ENCODE data around the gene OR8G5.
"Not testable (repeated sequence)": the region's sequence is repeated elsewhere in the genome, so short reads cannot be mapped to it uniquely, and the experiment has no call there.

OR8G5 gene

GRCh38 chr11:124256076-124256475 lies at the start of gene OR8G5:
TSS of gene OR8G5 (plus strand) at chr11:124256376. CDS start at chr11:124264932, 8,556 bp downstream.
- H3K36me3 ChIP-seq (ENCODE audit: control insufficient read depth in 1 of 2, insufficient read depth in 2 of 2, low read length in 2 of 2), result no peaks in the 10 kb centered on the region
- H3K4me1 ChIP-seq (ENCODE audit: control insufficient read depth in 1 of 2, insufficient read depth in 2 of 2, low read length in 2 of 2), result no peaks in the 10 kb centered on the region
- H3K4me3 ChIP-seq (ENCODE audit: low read depth in 1 of 2, low read length in 2 of 2), result no peak within 1 kb of the TSS
- no peak within 1 kb of the TSS for H3K27ac ChIP-seq (ENCODE audit: low read depth, low read length)
- no peaks in the 10 kb centered on the region for H3K9me3 ChIP-seq (ENCODE audit: control insufficient read depth in 1 of 2, low read length in 2 of 2)
- H3K27me3 ChIP-seq (ENCODE audit: control insufficient read depth in 1 of 2, insufficient read depth in 2 of 2, low read length in 2 of 2), result no peaks in the 10 kb centered on the region
- no peak within 1 kb of the TSS for H3K9ac ChIP-seq (ENCODE audit: low read depth in 1 of 2, low read length in 2 of 2)

GRCh38 chr11:124207102-124207792 lies 48.9 kb upstream of the OR8G5 start:
- H3K9me3 ChIP-seq (ENCODE audit: control insufficient read depth in 1 of 2, low read length in 2 of 2), result no peaks in the 10 kb centered on the region
- H3K27me3 ChIP-seq (ENCODE audit: control insufficient read depth in 1 of 2, insufficient read depth in 2 of 2, low read length in 2 of 2), result no peaks in the 10 kb centered on the region
- no peak overlapping the region for H3K4me3 ChIP-seq (ENCODE audit: low read depth in 1 of 2, low read length in 2 of 2)

GRCh38 chr11:124209824-124210357 lies 46.3 kb upstream of the OR8G5 start:
- no peak overlapping the region for H3K4me3 ChIP-seq (ENCODE audit: low read depth in 1 of 2, low read length in 2 of 2)
- H3K4me1 ChIP-seq (ENCODE audit: control insufficient read depth in 1 of 2, insufficient read depth in 2 of 2, low read length in 2 of 2), result no peaks in the 10 kb centered on the region
- H3K36me3 ChIP-seq (ENCODE audit: control insufficient read depth in 1 of 2, insufficient read depth in 2 of 2, low read length in 2 of 2), result no peaks in the 10 kb centered on the region
- H3K27ac ChIP-seq (ENCODE audit: low read depth, low read length), result no peak overlapping the region
- H3K27me3 ChIP-seq (ENCODE audit: control insufficient read depth in 1 of 2, insufficient read depth in 2 of 2, low read length in 2 of 2), result no peaks in the 10 kb centered on the region
- H3K9ac ChIP-seq (ENCODE audit: low read depth in 1 of 2, low read length in 2 of 2), result no peak overlapping the region
- no peaks in the 10 kb centered on the region for H3K9me3 ChIP-seq (ENCODE audit: control insufficient read depth in 1 of 2, low read length in 2 of 2)

More at GRCh38 chr11:124207102-124207792, 48.9 kb upstream of the OR8G5 start:
- Histone ChIP-seq H3K9ac (ENCODE audit: low read depth in 1 of 2, low read length in 2 of 2) (no peak overlapping the region), H3K4me1 (ENCODE audit: control insufficient read depth in 1 of 2, insufficient read depth in 2 of 2, low read length in 2 of 2) (no peaks in the 10 kb centered on the region), H3K36me3 (ENCODE audit: control insufficient read depth in 1 of 2, insufficient read depth in 2 of 2, low read length in 2 of 2) (no peaks in the 10 kb centered on the region), H3K27ac (ENCODE audit: low read depth, low read length) (no peak overlapping the region)

- no peaks in the 10 kb centered on the region for H3K4me1 ChIP-seq (ENCODE audit: control insufficient read depth in 1 of 2, insufficient read depth in 2 of 2, low read length in 2 of 2)
- H3K36me3 ChIP-seq (ENCODE audit: control insufficient read depth in 1 of 2, insufficient read depth in 2 of 2, low read length in 2 of 2), result no peaks in the 10 kb centered on the region
- no peaks in the 10 kb centered on the region for H3K9me3 ChIP-seq (ENCODE audit: control insufficient read depth in 1 of 2, low read length in 2 of 2)
- H3K9ac ChIP-seq (ENCODE audit: low read depth in 1 of 2, low read length in 2 of 2), result no peak overlapping the region
- no peaks in the 10 kb centered on the region for H3K27me3 ChIP-seq (ENCODE audit: control insufficient read depth in 1 of 2, insufficient read depth in 2 of 2, low read length in 2 of 2)
- H3K27ac ChIP-seq (ENCODE audit: low read depth, low read length), result no peak overlapping the region
- H3K4me3 ChIP-seq (ENCODE audit: low read depth in 1 of 2, low read length in 2 of 2), result no peak overlapping the region
These were observed 45.8 kb upstream of the OR8G5 start for GRCh38 chr11:124210421-124210820.

- Histone ChIP-seq H3K4me1 (ENCODE audit: control insufficient read depth in 1 of 2, insufficient read depth in 2 of 2, low read length in 2 of 2) (no peaks in the 10 kb centered on the region), H3K36me3 (ENCODE audit: control insufficient read depth in 1 of 2, insufficient read depth in 2 of 2, low read length in 2 of 2) (no peaks in the 10 kb centered on the region), H3K9me3 (ENCODE audit: control insufficient read depth in 1 of 2, low read length in 2 of 2) (no peaks in the 10 kb centered on the region), H3K9ac (ENCODE audit: low read depth in 1 of 2, low read length in 2 of 2) (no peak overlapping the region), H3K4me3 (ENCODE audit: low read depth in 1 of 2, low read length in 2 of 2) (no peak overlapping the region), H3K27me3 (ENCODE audit: control insufficient read depth in 1 of 2, insufficient read depth in 2 of 2, low read length in 2 of 2) (no peaks in the 10 kb centered on the region), H3K27ac (ENCODE audit: low read depth, low read length) (no peak overlapping the region)
These were observed 44.9 kb upstream of the OR8G5 start for GRCh38 chr11:124211321-124211720.

GRCh38 chr11:124214027-124214426 lies 42.1 kb upstream of the OR8G5 start:
- Histone ChIP-seq H3K36me3 (ENCODE audit: control insufficient read depth in 1 of 2, insufficient read depth in 2 of 2, low read length in 2 of 2) (no peaks in the 10 kb centered on the region), H3K4me1 (ENCODE audit: control insufficient read depth in 1 of 2, insufficient read depth in 2 of 2, low read length in 2 of 2) (no peaks in the 10 kb centered on the region), H3K9me3 (ENCODE audit: control insufficient read depth in 1 of 2, low read length in 2 of 2) (no peaks in the 10 kb centered on the region), H3K9ac (ENCODE audit: low read depth in 1 of 2, low read length in 2 of 2) (no peak overlapping the region), H3K27ac (ENCODE audit: low read depth, low read length) (no peak overlapping the region), H3K4me3 (ENCODE audit: low read depth in 1 of 2, low read length in 2 of 2) (no peak overlapping the region), H3K27me3 (ENCODE audit: control insufficient read depth in 1 of 2, insufficient read depth in 2 of 2, low read length in 2 of 2) (no peaks in the 10 kb centered on the region)

GRCh38 chr11:124219126-124219525 lies 37.0 kb upstream of the OR8G5 start:
- H3K27me3 ChIP-seq (ENCODE audit: control insufficient read depth in 1 of 2, insufficient read depth in 2 of 2, low read length in 2 of 2), result no peaks in the 10 kb centered on the region
- H3K36me3 ChIP-seq (ENCODE audit: control insufficient read depth in 1 of 2, insufficient read depth in 2 of 2, low read length in 2 of 2), result no peaks in the 10 kb centered on the region
- no peaks in the 10 kb centered on the region for H3K4me1 ChIP-seq (ENCODE audit: control insufficient read depth in 1 of 2, insufficient read depth in 2 of 2, low read length in 2 of 2)
- no peak overlapping the region for H3K27ac ChIP-seq (ENCODE audit: low read depth, low read length)
- no peaks in the 10 kb centered on the region for H3K9me3 ChIP-seq (ENCODE audit: control insufficient read depth in 1 of 2, low read length in 2 of 2)
- H3K4me3 ChIP-seq (ENCODE audit: low read depth in 1 of 2, low read length in 2 of 2), result no peak overlapping the region
- H3K9ac ChIP-seq (ENCODE audit: low read depth in 1 of 2, low read length in 2 of 2), result no peak overlapping the region

- Histone ChIP-seq H3K4me3 (ENCODE audit: low read depth in 1 of 2, low read length in 2 of 2) (no peak overlapping the region), H3K9me3 (ENCODE audit: control insufficient read depth in 1 of 2, low read length in 2 of 2) (no peaks in the 10 kb centered on the region), H3K9ac (ENCODE audit: low read depth in 1 of 2, low read length in 2 of 2) (no peak overlapping the region), H3K27ac (ENCODE audit: low read depth, low read length) (no peak overlapping the region), H3K36me3 (ENCODE audit: control insufficient read depth in 1 of 2, insufficient read depth in 2 of 2, low read length in 2 of 2) (no peaks in the 10 kb centered on the region), H3K4me1 (ENCODE audit: control insufficient read depth in 1 of 2, insufficient read depth in 2 of 2, low read length in 2 of 2) (no peaks in the 10 kb centered on the region), H3K27me3 (ENCODE audit: control insufficient read depth in 1 of 2, insufficient read depth in 2 of 2, low read length in 2 of 2) (no peaks in the 10 kb centered on the region)
These were observed 33.8 kb upstream of the OR8G5 start for GRCh38 chr11:124222407-124222806.

- not testable (repeated sequence) for H3K4me1 ChIP-seq (ENCODE audit: control insufficient read depth in 1 of 2, insufficient read depth in 2 of 2, low read length in 2 of 2); H3K4me3 ChIP-seq (ENCODE audit: low read depth in 1 of 2, low read length in 2 of 2); H3K36me3 ChIP-seq (ENCODE audit: control insufficient read depth in 1 of 2, insufficient read depth in 2 of 2, low read length in 2 of 2); H3K27ac ChIP-seq (ENCODE audit: low read depth, low read length); H3K9ac ChIP-seq (ENCODE audit: low read depth in 1 of 2, low read length in 2 of 2); H3K27me3 ChIP-seq (ENCODE audit: control insufficient read depth in 1 of 2, insufficient read depth in 2 of 2, low read length in 2 of 2); H3K9me3 ChIP-seq (ENCODE audit: control insufficient read depth in 1 of 2, low read length in 2 of 2)
These were observed 31.4 kb upstream of the OR8G5 start for GRCh38 chr11:124224618-124225423.

- no peak overlapping the region for H3K27ac ChIP-seq (ENCODE audit: low read depth, low read length)
- H3K4me1 ChIP-seq (ENCODE audit: control insufficient read depth in 1 of 2, insufficient read depth in 2 of 2, low read length in 2 of 2), result no peaks in the 10 kb centered on the region
- no peaks in the 10 kb centered on the region for H3K9me3 ChIP-seq (ENCODE audit: control insufficient read depth in 1 of 2, low read length in 2 of 2)
- no peak overlapping the region for H3K9ac ChIP-seq (ENCODE audit: low read depth in 1 of 2, low read length in 2 of 2)
- no peak overlapping the region for H3K4me3 ChIP-seq (ENCODE audit: low read depth in 1 of 2, low read length in 2 of 2)
- no peaks in the 10 kb centered on the region for H3K36me3 ChIP-seq (ENCODE audit: control insufficient read depth in 1 of 2, insufficient read depth in 2 of 2, low read length in 2 of 2)
- no peaks in the 10 kb centered on the region for H3K27me3 ChIP-seq (ENCODE audit: control insufficient read depth in 1 of 2, insufficient read depth in 2 of 2, low read length in 2 of 2)
These were observed 30.7 kb upstream of the OR8G5 start for GRCh38 chr11:124225471-124225870.

Data from duodenal mucosa (tissue), 2 donors.